GM19463 (cell line): ENCODE results near the gene CGREF1.
A peak's percentile ranks its signal among the peaks of the same experiment; 100 is the strongest.

ENCODE experiments used
- ATAC-seq: cut with Tn5 transposase; IDR thresholded peaks from one replicate; pipeline ENCODE4 v1.9.1; 2021; ENCODE audit warnings: mild to moderate bottlenecking, moderate library complexity; ENCODE audit not compliant: unreplicated experiment

The CGREF1 gene

DNA sequence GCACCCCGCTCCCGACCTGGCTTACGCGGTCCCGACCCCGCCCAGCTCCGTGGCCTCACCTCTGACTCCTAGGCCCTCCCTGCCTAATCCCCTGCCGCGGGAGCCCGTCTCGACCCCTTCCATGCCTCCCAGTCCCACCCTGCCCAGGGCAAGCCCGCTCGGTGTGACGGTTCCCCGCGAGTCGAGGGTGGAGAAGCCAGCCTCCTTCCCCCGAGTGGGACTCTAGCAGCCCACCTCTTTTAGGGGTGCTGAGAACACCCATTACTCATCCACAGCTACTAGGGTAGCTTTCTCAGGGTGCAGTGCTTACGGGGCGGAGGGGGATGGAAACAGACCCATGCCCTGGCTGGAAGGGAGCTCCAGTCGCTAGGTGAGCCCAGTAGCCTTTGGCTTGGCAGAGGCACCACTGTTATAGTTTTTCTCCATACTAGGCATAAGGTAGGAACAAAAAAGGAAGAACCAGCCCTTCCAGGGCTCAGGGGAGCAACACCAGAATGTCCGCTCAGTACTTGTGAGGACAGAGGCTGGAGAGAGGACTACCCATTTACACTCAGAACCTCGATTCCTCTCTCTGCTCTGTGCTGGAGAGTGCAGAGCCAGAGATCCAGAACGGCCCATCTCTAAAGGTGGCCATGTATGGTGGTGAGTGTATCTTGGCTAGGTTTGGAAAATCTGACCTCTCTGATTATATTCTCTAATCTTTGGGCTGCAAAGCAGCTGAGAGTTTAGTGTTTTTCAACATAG, 66.9 kb downstream of the CGREF1 start:
- ATAC-seq: no peak

DNA sequence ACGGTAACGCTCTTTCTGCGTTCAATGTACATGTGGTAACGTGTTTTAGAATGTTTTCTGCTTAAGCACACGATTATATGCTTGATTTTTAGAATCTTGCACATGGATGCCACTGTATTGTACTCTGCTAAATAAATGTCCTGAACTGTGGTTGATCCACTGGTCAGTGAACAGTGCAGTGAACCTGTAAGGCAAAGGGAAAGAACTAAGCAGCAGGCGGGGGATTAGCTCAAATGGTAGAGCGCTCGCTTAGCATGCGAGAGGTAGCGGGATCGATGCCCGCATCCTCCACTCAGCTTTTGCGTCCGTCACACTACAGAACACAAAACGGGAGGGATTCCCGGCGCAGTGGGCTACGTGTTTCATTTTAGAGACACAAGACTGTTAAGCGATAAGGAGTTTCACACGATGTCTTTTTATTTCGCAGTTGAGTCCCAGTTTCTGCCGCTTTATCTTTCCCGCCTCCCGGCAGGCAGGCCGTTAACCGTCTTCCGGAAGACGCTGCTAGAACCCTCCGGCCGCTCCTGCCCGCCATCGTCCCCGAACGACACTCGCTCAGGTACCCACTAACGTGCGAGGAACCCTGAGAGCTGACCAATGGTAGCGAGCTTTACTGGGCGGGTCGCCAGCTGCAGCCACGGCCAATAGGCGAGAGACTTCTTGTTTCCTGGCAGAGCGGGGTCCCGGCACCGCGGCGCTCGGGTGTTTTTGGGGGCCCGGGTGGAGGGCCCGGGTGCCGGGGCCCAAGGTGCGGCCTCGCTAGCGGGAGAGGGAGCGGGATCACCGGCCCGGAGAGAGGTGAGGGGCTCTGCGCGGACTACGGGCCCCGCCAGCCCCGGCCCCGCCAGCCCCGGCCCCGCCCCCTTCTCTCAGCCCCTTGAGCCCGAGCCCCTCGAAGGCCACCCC, 67.7 kb downstream of the CGREF1 start, which contains the start of gene AGBL5:
Gene AGBL5 (plus strand): TSS at position 673 of the 906 bp plus-strand sequence. CDS start 1,291 bp downstream, outside the sequence.
- peak; percentile 66 for ATAC-seq
